ES-I3 (cell line): Measurements from ENCODE around the gene EIF5A2.

Source experiments
- H3K36me3 ChIP-seq: 2 replicates; pipeline ENCODE4 v1.6.1; 2013; ENCODE audit warnings: mild to moderate bottlenecking, low read length, control low read depth, moderate library complexity; ENCODE audit not compliant: insufficient read depth
- H3K4me1 ChIP-seq: 2 replicates; pipeline ENCODE4 v1.6.1; 2013; ENCODE audit warnings: mild to moderate bottlenecking, control low read depth, low read length; ENCODE audit not compliant: insufficient read depth
- H3K9ac ChIP-seq: 2 replicates; pipeline ENCODE4 v1.6.1; 2013; ENCODE audit warnings: low read depth, mild to moderate bottlenecking, low read length, moderate library complexity
- H3K9me3 ChIP-seq: 2 replicates; pipeline ENCODE4 v1.6.1; 2013; ENCODE audit warnings: mild to moderate bottlenecking, low read length, moderate library complexity; ENCODE audit not compliant: control insufficient read depth, insufficient read depth

The EIF5A2 gene

DNA sequence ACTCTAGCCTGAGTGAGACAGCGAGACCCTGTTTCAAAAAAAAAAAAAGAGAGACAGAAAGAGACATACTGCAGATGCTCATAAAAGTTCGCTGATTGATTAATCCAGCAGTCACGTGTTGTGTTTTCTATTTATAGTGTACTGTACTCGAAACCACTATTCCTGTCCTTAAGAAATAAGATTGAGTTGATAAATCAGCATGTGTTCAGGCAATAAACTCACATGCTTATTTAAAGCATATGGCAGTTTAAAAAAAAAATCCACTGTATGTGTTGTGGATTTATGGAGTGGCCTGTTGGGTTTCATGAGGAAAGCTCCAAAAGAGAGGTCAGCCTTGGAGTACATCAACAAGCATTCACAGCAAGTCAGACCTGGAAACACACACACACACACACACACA lies 56.1 kb downstream of the EIF5A2 start:
- no peaks in the 10 kb centered on the region for H3K4me1 ChIP-seq
- no peaks in the 10 kb centered on the region for H3K36me3 ChIP-seq
- no peaks in the 10 kb centered on the region for H3K9me3 ChIP-seq
- H3K9ac ChIP-seq: no peak overlapping the region

DNA sequence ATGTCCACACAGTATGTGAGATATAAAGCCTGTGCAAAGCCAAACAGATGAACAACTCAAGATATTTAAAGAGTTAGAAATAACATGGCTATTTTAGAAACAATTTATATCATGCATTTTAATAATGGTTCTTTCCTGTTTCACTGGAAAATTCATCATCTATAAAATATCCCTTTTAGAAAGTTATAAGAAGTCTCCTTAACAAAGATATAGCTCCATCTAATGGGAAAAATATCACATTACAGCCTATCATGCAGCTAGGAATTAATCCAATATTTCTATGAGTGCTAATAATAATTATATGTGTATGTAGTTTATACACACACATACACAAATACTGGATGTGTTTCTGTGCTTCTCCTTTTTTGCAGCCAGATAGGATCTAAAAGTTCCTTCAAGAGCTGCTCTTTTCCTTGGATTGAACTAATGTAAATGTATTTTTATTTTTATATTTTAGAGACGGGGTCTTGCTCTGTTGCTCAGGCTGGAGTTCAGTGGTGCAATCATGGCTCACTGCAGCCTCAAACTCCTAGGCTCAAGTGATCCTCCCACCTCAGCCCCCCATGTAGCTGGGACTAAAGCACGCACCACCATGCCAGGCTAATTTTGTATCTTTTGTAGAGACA lies 60.0 kb downstream of the EIF5A2 start:
- Histone ChIP-seq H3K9ac (no peak overlapping the region), H3K9me3 (peaks cover 9% of the 10 kb centered on the region; the same call in 1 of the 2 replicates), H3K36me3 (no peaks in the 10 kb centered on the region), H3K4me1 (no peaks in the 10 kb centered on the region)

DNA sequence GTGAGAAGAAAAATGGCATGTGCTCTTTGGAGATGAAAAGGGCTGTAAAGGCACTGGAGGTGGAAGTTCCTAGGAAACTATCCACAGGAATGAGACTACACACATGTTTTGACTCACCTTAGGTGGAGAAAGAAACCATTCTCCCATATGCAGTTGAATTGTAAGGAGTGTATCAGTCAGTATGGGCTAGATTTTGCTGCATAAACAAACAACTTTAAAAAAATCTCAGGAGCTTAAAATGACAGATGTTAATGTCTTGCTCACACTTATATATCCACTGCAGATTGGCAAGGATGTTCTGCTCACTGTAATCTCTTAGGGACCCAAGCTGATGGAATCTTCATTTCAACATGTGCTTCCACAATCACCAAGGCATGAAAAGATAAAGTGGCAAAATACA lies 64.1 kb downstream of the EIF5A2 start:
- no peak overlapping the region for H3K9ac ChIP-seq
- H3K9me3 ChIP-seq: peaks cover 9% of the 10 kb centered on the region; the same call in 1 of the 2 replicates
- 0 out of 2 replicates have a peak, but pooled peaks cover 5% of the 10 kb centered on the region for H3K4me1 ChIP-seq
- no peaks in the 10 kb centered on the region for H3K36me3 ChIP-seq

DNA sequence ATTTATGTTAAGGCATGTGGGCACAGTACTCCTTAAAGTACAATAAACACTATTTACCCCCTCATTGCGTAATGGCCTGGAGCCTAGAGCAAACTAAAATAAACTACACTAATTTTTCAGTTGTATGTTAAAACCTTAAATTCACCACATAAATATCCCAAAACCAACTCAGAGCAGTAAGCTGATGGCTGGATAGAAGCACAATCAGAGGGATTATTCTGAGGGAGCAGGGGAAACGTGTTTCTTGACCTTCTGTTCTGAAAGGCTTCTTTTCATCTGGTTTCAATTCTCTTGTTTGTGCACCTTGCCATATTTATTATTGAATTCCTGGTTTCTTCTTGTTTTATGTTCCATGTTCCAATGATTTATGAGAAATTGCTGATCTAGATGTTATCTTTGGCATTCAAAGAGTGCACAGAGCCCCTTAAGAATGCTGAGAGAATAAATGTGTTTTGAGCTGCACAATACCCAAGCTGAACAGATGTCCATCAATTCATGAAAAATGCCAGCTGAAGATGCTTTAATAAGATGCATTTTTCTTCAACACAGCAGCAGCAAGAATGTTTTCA lies 68.1 kb downstream of the EIF5A2 start:
- no peaks in the 10 kb centered on the region for H3K36me3 ChIP-seq

DNA sequence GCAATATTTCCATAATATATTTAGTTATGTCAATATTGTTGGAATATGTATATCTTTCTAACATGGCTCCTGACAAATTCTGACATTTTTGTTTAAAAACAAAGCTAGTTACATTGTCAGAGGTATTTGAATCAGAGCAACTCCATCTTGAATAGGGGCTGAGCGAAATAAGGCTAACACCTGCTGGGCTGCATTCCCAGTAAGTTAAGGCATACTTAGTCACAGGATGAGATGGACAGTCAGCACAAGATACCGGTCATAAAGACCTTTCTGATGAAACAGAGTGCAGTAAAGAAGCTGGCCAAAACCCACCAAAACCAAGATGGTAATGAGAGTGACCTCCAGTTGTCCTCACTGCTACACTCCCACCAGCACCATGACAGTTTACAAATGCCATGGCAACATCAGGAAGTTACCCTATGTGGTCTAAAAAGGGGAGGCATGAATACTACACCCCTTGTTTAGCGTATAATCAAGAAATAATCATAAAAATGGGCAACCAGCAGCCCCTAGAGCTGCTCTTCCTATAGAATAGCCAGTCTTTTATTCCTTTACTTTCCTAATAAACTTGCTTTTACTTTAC lies 68.8 kb downstream of the EIF5A2 start:
- H3K9ac ChIP-seq: no peak overlapping the region
- H3K9me3 ChIP-seq: peaks cover 6% of the 10 kb centered on the region
- H3K36me3 ChIP-seq: no peaks in the 10 kb centered on the region
- peaks cover 12% of the 10 kb centered on the region; the same call in 1 of the 2 replicates for H3K4me1 ChIP-seq

More for the DNA sequence above, 68.1 kb downstream of the EIF5A2 start:
- Histone ChIP-seq H3K9me3 (peaks cover 9% of the 10 kb centered on the region), H3K9ac (no peak overlapping the region), H3K4me1 (peaks cover 8% of the 10 kb centered on the region; the same call in 1 of the 2 replicates)
